Amygdala (tissue), 56 donors: Measurements from ENCODE around the gene NFIA.

ENCODE experiments used
- DNase-seq, 56 donors: peaks; one replicate each; lab custom pipeline; 2025; lab: John Stamatoyannopoulos, UW

Gene NFIA

GRCh38 chr1:61498342-61498741 lies 416.0 kb downstream of the NFIA start:
- no peak for DNase-seq

- no peak for DNase-seq
Measured at GRCh38 chr1:61501971-61502916, 419.9 kb downstream of the NFIA start.

- DNase-seq = no peak
Measured at GRCh38 chr1:61504305-61504704, 421.9 kb downstream of the NFIA start.

GRCh38 chr1:61504852-61505390 lies 422.6 kb downstream of the NFIA start:
- no peak for DNase-seq

- no peak for DNase-seq
Measured at GRCh38 chr1:61506236-61506635, 423.9 kb downstream of the NFIA start.

GRCh38 chr1:61506944-61507500 lies 424.7 kb downstream of the NFIA start:
- no peak for DNase-seq
